GM19099 (cell line): ENCODE measurements around the gene CYBRD1.

Experiments used
- POLR2A ChIP-seq: IDR thresholded peaks from 3 replicates; pipeline ENCODE4 v1.6.1; 2011; ENCODE audit warnings: low read depth; ENCODE audit not compliant: insufficient read length; ENCODE audit errors: extremely low read depth

The CYBRD1 gene

GRCh38 chr2:171533331-171533730 lies 11.1 kb downstream of the CYBRD1 start:
- TF ChIP-seq POLR2A = no peak

GRCh38 chr2:171540437-171540836 lies 18.2 kb downstream of the CYBRD1 start:
- TF ChIP-seq POLR2A = no peak

GRCh38 chr2:171541202-171541887 lies 19.1 kb downstream of the CYBRD1 start:
- TF ChIP-seq POLR2A = no peak

- no peak for TF ChIP-seq POLR2A
Measured at GRCh38 chr2:171545086-171545485, 22.8 kb downstream of the CYBRD1 start.

GRCh38 chr2:171547256-171547655 lies 25.0 kb downstream of the CYBRD1 start:
- TF ChIP-seq POLR2A = no peak

- no peak for TF ChIP-seq POLR2A
Measured at GRCh38 chr2:171547720-171548119, 25.4 kb downstream of the CYBRD1 start.

GRCh38 chr2:171550613-171551012 lies 28.3 kb downstream of the CYBRD1 start:
- no peak for TF ChIP-seq POLR2A

GRCh38 chr2:171551836-171552235 lies 29.6 kb downstream of the CYBRD1 start:
- TF ChIP-seq POLR2A = no peak

- no peak for TF ChIP-seq POLR2A
Measured at GRCh38 chr2:171553236-171553635, 31.0 kb downstream of the CYBRD1 start.

- no peak for TF ChIP-seq POLR2A
Measured at GRCh38 chr2:171553858-171554257, 31.6 kb downstream of the CYBRD1 start.

- TF ChIP-seq POLR2A = no peak
Measured at GRCh38 chr2:171554991-171555615, 32.8 kb downstream of the CYBRD1 start.

GRCh38 chr2:171557363-171557762 lies 35.1 kb downstream of the CYBRD1 start:
- no peak for TF ChIP-seq POLR2A

GRCh38 chr2:171563301-171563700 lies 41.0 kb downstream of the CYBRD1 start:
- no peak for TF ChIP-seq POLR2A

GRCh38 chr2:171564463-171564862 lies 42.2 kb downstream of the CYBRD1 start:
- no peak for TF ChIP-seq POLR2A

GRCh38 chr2:171566057-171566456 lies 43.8 kb downstream of the CYBRD1 start:
- TF ChIP-seq POLR2A = no peak

- TF ChIP-seq POLR2A = no peak
Measured at GRCh38 chr2:171566753-171567152, 44.5 kb downstream of the CYBRD1 start.
